PC-3 (cell line): Measurements from ENCODE around the gene PHAF1.

Experiments
- EZH2 ChIP-seq: fragments of 300-600 bp; sonication (generic); IDR thresholded peaks from one replicate; pipeline ENCODE4 v1.6.1; 2017; ENCODE audit warnings: antibody characterized with exemption, mild to moderate bottlenecking, low read length; ENCODE audit not compliant: unreplicated experiment
- EZH2phosphoT487 ChIP-seq: fragments of 300-600 bp; sonication (generic); IDR thresholded peaks from 2 replicates; pipeline ENCODE4 v1.6.1; 2018; ENCODE audit warnings: mild to moderate bottlenecking, antibody characterized with exemption, low read length, borderline replicate concordance
- TF ChIP-seq, protein P1 (sequence below): fragments of 300-600 bp; sonication (generic); conservative IDR thresholded peaks from 2 replicates; pipeline ENCODE4 v1.5.1; 2017; ENCODE audit warnings: antibody characterized with exemption, low read depth, mild to moderate bottlenecking, low read length

- no peak for TF ChIP-seq EZH2phosphoT487
- TF ChIP-seq EZH2: no peak
- TF ChIP-seq, protein P1, sequence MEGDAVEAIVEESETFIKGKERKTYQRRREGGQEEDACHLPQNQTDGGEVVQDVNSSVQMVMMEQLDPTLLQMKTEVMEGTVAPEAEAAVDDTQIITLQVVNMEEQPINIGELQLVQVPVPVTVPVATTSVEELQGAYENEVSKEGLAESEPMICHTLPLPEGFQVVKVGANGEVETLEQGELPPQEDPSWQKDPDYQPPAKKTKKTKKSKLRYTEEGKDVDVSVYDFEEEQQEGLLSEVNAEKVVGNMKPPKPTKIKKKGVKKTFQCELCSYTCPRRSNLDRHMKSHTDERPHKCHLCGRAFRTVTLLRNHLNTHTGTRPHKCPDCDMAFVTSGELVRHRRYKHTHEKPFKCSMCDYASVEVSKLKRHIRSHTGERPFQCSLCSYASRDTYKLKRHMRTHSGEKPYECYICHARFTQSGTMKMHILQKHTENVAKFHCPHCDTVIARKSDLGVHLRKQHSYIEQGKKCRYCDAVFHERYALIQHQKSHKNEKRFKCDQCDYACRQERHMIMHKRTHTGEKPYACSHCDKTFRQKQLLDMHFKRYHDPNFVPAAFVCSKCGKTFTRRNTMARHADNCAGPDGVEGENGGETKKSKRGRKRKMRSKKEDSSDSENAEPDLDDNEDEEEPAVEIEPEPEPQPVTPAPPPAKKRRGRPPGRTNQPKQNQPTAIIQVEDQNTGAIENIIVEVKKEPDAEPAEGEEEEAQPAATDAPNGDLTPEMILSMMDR: no peak
Observed at GRCh38 chr16:67148221-67148620, 38.5 kb downstream of the PHAF1 start.
